SU-DHL-6 (cell line): ENCODE measurements around the gene RGS7.

Experiments used
- H2AFZ ChIP-seq: fragments of 200-600 bp; sonication (generic); 2 replicates; pipeline ENCODE4 v1.6.1; 2014; ENCODE audit warnings: low read depth, mild to moderate bottlenecking, moderate library complexity, mixed read lengths, antibody characterized with exemption, low read length; ENCODE audit not compliant: severe bottlenecking
- H3F3A ChIP-seq: fragments of 200-600 bp; shearing (Covaris generic); 2 replicates; pipeline ENCODE4 v1.6.0; 2016; ENCODE audit warnings: antibody characterized with exemption, mild to moderate bottlenecking; ENCODE audit not compliant: insufficient read depth
- H3K27ac ChIP-seq: fragments of 200-600 bp; sonication (generic); 2 replicates; pipeline ENCODE4 v1.5.1; 2016; ENCODE audit warnings: low read depth, mild to moderate bottlenecking, low read length, moderate library complexity, mixed read lengths
- H3K27me3 ChIP-seq: fragments of 200-600 bp; sonication (generic), shearing (Covaris generic); 2 replicates; pipeline ENCODE4 v1.6.0; 2014; ENCODE audit warnings: mild to moderate bottlenecking, low read length
- H3K36me3 ChIP-seq: fragments of 200-600 bp; sonication (generic); 2 replicates; pipeline ENCODE4 v1.6.1; 2014; ENCODE audit warnings: mild to moderate bottlenecking, low read length, mixed read lengths
- H3K4me2 ChIP-seq: fragments of 300-600, 200-600 bp; shearing (Covaris generic), sonication (generic); 2 replicates; pipeline ENCODE4 v1.6.0; 2014; ENCODE audit warnings: low read length, low read depth, mild to moderate bottlenecking; ENCODE audit not compliant: poor library complexity, severe bottlenecking
- H3K4me3 ChIP-seq: fragments of 200-600 bp; sonication (generic); 2 replicates; pipeline ENCODE4 v1.5.1; 2014; ENCODE audit warnings: antibody characterized with exemption, low read length, mild to moderate bottlenecking, mixed read lengths; ENCODE audit not compliant: insufficient read depth, poor library complexity, severe bottlenecking
- H3K79me2 ChIP-seq: fragments of 200-600 bp; sonication (generic); 2 replicates; pipeline ENCODE4 v1.6.1; 2014; ENCODE audit warnings: mild to moderate bottlenecking, low read length, moderate library complexity; ENCODE audit not compliant: insufficient read depth
- H3K9ac ChIP-seq: fragments of 200-600 bp; sonication (generic); 2 replicates; pipeline ENCODE4 v1.7.0; 2014; ENCODE audit warnings: mild to moderate bottlenecking, low read length
- H3K9me2 ChIP-seq: fragments of 200-600 bp; sonication (generic); replicated peaks from 2 replicates; pipeline ENCODE4 v1.6.1; 2014; ENCODE audit warnings: low read length; ENCODE audit not compliant: insufficient read depth
- H3K9me3 ChIP-seq: fragments of 200-600 bp; sonication (generic); 2 replicates; pipeline ENCODE4 v1.6.1; 2014; ENCODE audit warnings: low read length, mixed read lengths; ENCODE audit not compliant: insufficient read depth
- H4K20me1 ChIP-seq: fragments of 200-600 bp; sonication (generic); 2 replicates; pipeline ENCODE4 v1.6.1; 2014; ENCODE audit warnings: low read depth, mild to moderate bottlenecking, antibody characterized with exemption, low read length, moderate library complexity, mixed read lengths
- EZH2phosphoT487 ChIP-seq: fragments of 200-600 bp; sonication (generic), shearing (Covaris generic); conservative IDR thresholded peaks from 2 replicates; pipeline ENCODE4 v1.6.1; 2018; ENCODE audit warnings: mild to moderate bottlenecking, antibody characterized with exemption, low read length, moderate library complexity, mixed read lengths
- TF ChIP-seq, protein P1 (sequence below): fragments of 200-600 bp; sonication (generic); IDR thresholded peaks from one replicate; pipeline ENCODE4 v1.5.1; 2017; ENCODE audit warnings: antibody characterized with exemption, mild to moderate bottlenecking, low read length, moderate library complexity; ENCODE audit not compliant: insufficient read depth, poor library complexity, severe bottlenecking

Gene RGS7

DNA sequence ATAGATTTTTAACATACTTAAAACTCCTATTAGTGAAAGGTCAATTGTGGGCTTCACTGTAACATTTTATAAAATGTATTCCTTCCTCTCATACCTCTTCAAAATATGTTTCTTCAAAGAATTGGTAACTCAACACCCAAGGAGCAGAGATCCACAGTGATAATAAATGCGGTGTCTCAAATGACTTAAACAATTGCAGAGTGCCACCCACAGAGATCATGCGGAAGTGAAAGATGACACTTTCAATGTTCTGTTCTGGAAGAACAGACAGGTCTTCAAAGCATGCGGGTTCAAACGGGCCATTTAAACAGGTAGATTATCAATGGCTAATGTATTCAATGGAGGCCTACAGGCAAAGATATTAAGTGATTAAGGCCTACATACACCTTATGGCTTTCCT is 588.0 kb downstream of the RGS7 start:
- Histone ChIP-seq H3F3A (no peaks in the 10 kb centered on the region), H3K4me3 (no peak overlapping the region), H4K20me1 (no peaks in the 10 kb centered on the region), H3K36me3 (no peaks in the 10 kb centered on the region), H3K9me3 (no peaks in the 10 kb centered on the region), H3K27ac (no peak overlapping the region), H3K9ac (no peak overlapping the region), H3K9me2 (no peaks in the 10 kb centered on the region), H2AFZ (no peak overlapping the region), H3K27me3 (no peaks in the 10 kb centered on the region), H3K79me2 (no peaks in the 10 kb centered on the region), H3K4me2 (no peak overlapping the region)
- no peak for TF ChIP-seq EZH2phosphoT487
- TF ChIP-seq, protein P1, sequence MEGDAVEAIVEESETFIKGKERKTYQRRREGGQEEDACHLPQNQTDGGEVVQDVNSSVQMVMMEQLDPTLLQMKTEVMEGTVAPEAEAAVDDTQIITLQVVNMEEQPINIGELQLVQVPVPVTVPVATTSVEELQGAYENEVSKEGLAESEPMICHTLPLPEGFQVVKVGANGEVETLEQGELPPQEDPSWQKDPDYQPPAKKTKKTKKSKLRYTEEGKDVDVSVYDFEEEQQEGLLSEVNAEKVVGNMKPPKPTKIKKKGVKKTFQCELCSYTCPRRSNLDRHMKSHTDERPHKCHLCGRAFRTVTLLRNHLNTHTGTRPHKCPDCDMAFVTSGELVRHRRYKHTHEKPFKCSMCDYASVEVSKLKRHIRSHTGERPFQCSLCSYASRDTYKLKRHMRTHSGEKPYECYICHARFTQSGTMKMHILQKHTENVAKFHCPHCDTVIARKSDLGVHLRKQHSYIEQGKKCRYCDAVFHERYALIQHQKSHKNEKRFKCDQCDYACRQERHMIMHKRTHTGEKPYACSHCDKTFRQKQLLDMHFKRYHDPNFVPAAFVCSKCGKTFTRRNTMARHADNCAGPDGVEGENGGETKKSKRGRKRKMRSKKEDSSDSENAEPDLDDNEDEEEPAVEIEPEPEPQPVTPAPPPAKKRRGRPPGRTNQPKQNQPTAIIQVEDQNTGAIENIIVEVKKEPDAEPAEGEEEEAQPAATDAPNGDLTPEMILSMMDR, result no peak

DNA sequence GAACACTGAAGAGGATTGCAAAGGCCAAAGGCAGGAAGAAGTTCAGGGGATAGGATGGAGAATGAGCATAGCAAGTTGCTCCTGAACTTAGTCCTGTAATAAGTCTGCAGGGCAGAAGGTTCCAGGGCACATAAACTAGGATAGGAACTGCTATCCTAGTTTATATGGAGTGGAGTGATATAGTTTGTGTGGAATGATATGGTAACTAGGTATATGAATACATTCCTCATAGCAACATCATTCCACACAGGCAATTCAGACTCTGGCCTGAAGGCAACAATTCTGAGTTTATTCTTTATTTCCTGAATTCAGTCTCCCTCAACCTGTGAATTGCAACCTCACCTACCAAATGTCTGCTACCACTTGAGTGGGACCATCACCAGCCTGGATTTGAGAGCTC is 590.2 kb downstream of the RGS7 start:
- TF ChIP-seq, protein P1, result no peak
- TF ChIP-seq EZH2phosphoT487, result no peak
- H4K20me1 ChIP-seq, result no peaks in the 10 kb centered on the region
- H3K9me3 ChIP-seq, result no peaks in the 10 kb centered on the region
- no peak overlapping the region for H3K27ac ChIP-seq
- no peak overlapping the region for H3K9ac ChIP-seq
- no peak overlapping the region for H3K4me3 ChIP-seq
- H3K36me3 ChIP-seq, result no peaks in the 10 kb centered on the region
- H3K9me2 ChIP-seq, result no peaks in the 10 kb centered on the region
- no peaks in the 10 kb centered on the region for H3K79me2 ChIP-seq
- H3K27me3 ChIP-seq, result no peaks in the 10 kb centered on the region
- H3F3A ChIP-seq, result no peaks in the 10 kb centered on the region
- H3K4me2 ChIP-seq, result no peak overlapping the region
- no peak overlapping the region for H2AFZ ChIP-seq

DNA sequence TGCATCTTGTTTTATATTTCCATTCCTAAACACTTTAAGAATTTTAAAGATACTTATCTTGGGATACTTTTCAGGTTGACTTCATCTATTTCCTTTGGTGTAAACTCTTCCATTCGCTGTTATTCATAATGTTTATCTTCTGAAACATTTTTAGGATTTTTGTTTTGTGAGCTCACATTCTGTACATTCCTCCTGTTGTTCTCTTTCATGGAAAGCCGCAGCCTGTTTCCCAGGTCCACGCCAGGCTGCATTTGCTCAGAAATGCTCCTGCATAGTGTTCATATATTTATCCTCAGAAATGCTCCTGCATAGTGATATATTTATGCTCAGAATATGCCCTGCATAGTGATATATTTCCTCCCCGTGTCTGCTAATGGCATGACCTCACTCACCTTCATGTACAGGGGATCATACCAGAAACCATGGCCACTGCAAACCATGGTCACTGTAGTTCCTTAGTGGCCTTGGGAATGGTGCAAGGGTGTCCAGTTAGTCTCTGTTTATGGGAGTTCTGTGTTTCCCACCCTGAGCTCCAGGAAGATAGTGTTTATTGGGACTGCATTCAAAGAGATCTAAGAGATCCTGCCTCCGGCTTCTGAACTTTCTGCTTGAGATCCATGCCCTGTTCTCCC is 591.2 kb downstream of the RGS7 start:
- H2AFZ ChIP-seq, result no peak overlapping the region
- H3K79me2 ChIP-seq, result no peaks in the 10 kb centered on the region
- TF ChIP-seq EZH2phosphoT487, result no peak
- TF ChIP-seq, protein P1, result no peak
- no peaks in the 10 kb centered on the region for H3K9me2 ChIP-seq
- H3K27me3 ChIP-seq, result no peaks in the 10 kb centered on the region
- no peaks in the 10 kb centered on the region for H3F3A ChIP-seq
- no peak overlapping the region for H3K4me2 ChIP-seq
- no peak overlapping the region for H3K4me3 ChIP-seq
- H3K9me3 ChIP-seq, result no peaks in the 10 kb centered on the region
- H3K36me3 ChIP-seq, result no peaks in the 10 kb centered on the region
- H4K20me1 ChIP-seq, result no peaks in the 10 kb centered on the region
- no peak overlapping the region for H3K27ac ChIP-seq
- no peak overlapping the region for H3K9ac ChIP-seq
